ENCODE results near the gene CDKAL1. TPM values are rescaled to one million over a fixed set of nuclear protein-coding genes. Genes with fewer than 3 reads are reported as not detected.

Gene CDKAL1
- total RNA-seq, 1 experiment from 2014 or later = 20.6 TPM

GRCh38 chr6:20658053-20658452, 123.8 kb downstream of the CDKAL1 start:
- peaks cover 34% of the 10 kb centered on the region for H3K4me1 Mint-ChIP-seq
- H3K27ac Mint-ChIP-seq = no peak overlapping the region
- ChIA-PET CTCF (no interaction called here), POLR2A (no interaction called here)
- no peaks in the 10 kb centered on the region for H3K9me3 Mint-ChIP-seq
- TF ChIP-seq, protein P1, sequence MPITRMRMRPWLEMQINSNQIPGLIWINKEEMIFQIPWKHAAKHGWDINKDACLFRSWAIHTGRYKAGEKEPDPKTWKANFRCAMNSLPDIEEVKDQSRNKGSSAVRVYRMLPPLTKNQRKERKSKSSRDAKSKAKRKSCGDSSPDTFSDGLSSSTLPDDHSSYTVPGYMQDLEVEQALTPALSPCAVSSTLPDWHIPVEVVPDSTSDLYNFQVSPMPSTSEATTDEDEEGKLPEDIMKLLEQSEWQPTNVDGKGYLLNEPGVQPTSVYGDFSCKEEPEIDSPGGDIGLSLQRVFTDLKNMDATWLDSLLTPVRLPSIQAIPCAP (CRISPR knock-in tag; IDR thresholded peaks at IDR 0.05) = no peak
- no peak for TF ChIP-seq ATF3 (CRISPR knock-in tag; conservative IDR thresholded peaks at IDR 0.05)
- TF ChIP-seq, protein P2, sequence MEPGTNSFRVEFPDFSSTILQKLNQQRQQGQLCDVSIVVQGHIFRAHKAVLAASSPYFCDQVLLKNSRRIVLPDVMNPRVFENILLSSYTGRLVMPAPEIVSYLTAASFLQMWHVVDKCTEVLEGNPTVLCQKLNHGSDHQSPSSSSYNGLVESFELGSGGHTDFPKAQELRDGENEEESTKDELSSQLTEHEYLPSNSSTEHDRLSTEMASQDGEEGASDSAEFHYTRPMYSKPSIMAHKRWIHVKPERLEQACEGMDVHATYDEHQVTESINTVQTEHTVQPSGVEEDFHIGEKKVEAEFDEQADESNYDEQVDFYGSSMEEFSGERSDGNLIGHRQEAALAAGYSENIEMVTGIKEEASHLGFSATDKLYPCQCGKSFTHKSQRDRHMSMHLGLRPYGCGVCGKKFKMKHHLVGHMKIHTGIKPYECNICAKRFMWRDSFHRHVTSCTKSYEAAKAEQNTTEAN (CRISPR knock-in tag; IDR thresholded peaks at IDR 0.05) = no peak
- TF ChIP-seq ZNF317 (CRISPR knock-in tag; IDR thresholded peaks at IDR 0.05; ENCODE audit: borderline replicate concordance, low read depth) = no peak
- TF ChIP-seq ATF6 (CRISPR knock-in tag; IDR thresholded peaks at IDR 0.05) = no peak
- TF ChIP-seq ZNF423 (CRISPR knock-in tag; IDR thresholded peaks at IDR 0.05) = no peak
- TF ChIP-seq, protein P3, sequence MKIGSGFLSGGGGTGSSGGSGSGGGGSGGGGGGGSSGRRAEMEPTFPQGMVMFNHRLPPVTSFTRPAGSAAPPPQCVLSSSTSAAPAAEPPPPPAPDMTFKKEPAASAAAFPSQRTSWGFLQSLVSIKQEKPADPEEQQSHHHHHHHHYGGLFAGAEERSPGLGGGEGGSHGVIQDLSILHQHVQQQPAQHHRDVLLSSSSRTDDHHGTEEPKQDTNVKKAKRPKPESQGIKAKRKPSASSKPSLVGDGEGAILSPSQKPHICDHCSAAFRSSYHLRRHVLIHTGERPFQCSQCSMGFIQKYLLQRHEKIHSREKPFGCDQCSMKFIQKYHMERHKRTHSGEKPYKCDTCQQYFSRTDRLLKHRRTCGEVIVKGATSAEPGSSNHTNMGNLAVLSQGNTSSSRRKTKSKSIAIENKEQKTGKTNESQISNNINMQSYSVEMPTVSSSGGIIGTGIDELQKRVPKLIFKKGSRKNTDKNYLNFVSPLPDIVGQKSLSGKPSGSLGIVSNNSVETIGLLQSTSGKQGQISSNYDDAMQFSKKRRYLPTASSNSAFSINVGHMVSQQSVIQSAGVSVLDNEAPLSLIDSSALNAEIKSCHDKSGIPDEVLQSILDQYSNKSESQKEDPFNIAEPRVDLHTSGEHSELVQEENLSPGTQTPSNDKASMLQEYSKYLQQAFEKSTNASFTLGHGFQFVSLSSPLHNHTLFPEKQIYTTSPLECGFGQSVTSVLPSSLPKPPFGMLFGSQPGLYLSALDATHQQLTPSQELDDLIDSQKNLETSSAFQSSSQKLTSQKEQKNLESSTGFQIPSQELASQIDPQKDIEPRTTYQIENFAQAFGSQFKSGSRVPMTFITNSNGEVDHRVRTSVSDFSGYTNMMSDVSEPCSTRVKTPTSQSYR (CRISPR knock-in tag; IDR thresholded peaks at IDR 0.05) = no peak
- no peak for TF ChIP-seq CDX4 (CRISPR knock-in tag; IDR thresholded peaks at IDR 0.05; ENCODE audit: borderline replicate concordance)
- DNase-seq (ENCODE audit: low spot score) = no peak
- ATAC-seq = no peak
- no peak overlapping the region for H3K4me3 Mint-ChIP-seq
- H3K27me3 Mint-ChIP-seq (ENCODE audit: low read depth) = no peaks in the 10 kb centered on the region
- H3K36me3 Mint-ChIP-seq = 0 out of 2 replicates have a peak, but pooled peaks cover 4% of the 10 kb centered on the region

DNA sequence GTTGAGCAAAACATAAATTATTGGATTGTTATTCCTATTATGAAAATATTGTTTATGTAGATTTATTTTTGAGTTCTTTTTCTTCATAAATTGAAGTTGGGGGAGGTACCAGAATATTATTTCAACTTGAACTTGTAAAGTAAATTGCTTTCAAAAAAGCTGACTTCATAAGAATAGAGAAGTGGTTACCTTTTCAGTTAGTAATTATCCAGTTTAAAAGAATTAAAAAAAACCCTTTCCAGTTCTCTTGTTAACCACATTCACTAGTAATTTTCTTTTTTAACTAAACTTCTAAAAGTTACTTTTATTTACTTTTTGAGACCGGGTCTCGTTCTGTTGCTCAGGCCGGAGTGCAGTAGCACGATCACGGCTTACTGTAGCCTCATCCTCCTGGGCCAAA, 124.3 kb downstream of the CDKAL1 start:
- CTCF ChIA-PET = no interaction called here
- peaks cover 34% of the 10 kb centered on the region for H3K4me1 Mint-ChIP-seq

GRCh38 chr6:20660534-20660933, 126.3 kb downstream of the CDKAL1 start:
- CTCF ChIA-PET = no interaction called here
- Mint-ChIP-seq H3K36me3 (no peaks in the 10 kb centered on the region), H3K27me3 (ENCODE audit: low read depth) (no peaks in the 10 kb centered on the region), H3K4me3 (no peak overlapping the region), H3K9me3 (no peaks in the 10 kb centered on the region), H3K27ac (no peak overlapping the region), H3K4me1 (peaks cover 34% of the 10 kb centered on the region)
- no peak for TF ChIP-seq TP53 (CRISPR knock-in tag; IDR thresholded peaks at IDR 0.05)
- TF ChIP-seq PRDM15 (CRISPR knock-in tag; IDR thresholded peaks at IDR 0.05) = no peak
- no peak for TF ChIP-seq ZNF232 (CRISPR knock-in tag; IDR thresholded peaks at IDR 0.05)
- TF ChIP-seq GRHL2 (CRISPR knock-in tag; IDR thresholded peaks at IDR 0.05; ENCODE audit: insufficient replicate concordance, severe bottlenecking) = no peak
- no peak for TF ChIP-seq FOXP4 (CRISPR knock-in tag; IDR thresholded peaks at IDR 0.05)
- no peak for TF ChIP-seq NR3C1 (CRISPR knock-in tag; conservative IDR thresholded peaks at IDR 0.05; ENCODE audit: low read depth)
- TF ChIP-seq SP1 (CRISPR knock-in tag; conservative IDR thresholded peaks at IDR 0.05) = no peak
- no peak for TF ChIP-seq ETV6 (CRISPR knock-in tag; IDR thresholded peaks at IDR 0.05)
- no peak for TF ChIP-seq ATF3 (CRISPR knock-in tag; conservative IDR thresholded peaks at IDR 0.05)
- ATAC-seq = no peak
- POLR2A ChIA-PET = no interaction called here
- no peak for DNase-seq (ENCODE audit: low spot score)

More for the DNA sequence above, 124.3 kb downstream of the CDKAL1 start:
- Mint-ChIP-seq H3K9me3 (no peaks in the 10 kb centered on the region), H3K27ac (no peak overlapping the region), H3K36me3 (0 out of 2 replicates have a peak, but pooled peaks cover 4% of the 10 kb centered on the region), H3K27me3 (ENCODE audit: low read depth) (no peaks in the 10 kb centered on the region), H3K4me3 (no peak overlapping the region)
- POLR2A ChIA-PET = no interaction called here
- no peak for DNase-seq (ENCODE audit: low spot score)
- TF ChIP-seq EMX1 (CRISPR knock-in tag; IDR thresholded peaks at IDR 0.05) (no peak), SP1 (CRISPR knock-in tag; conservative IDR thresholded peaks at IDR 0.05) (no peak)
- no peak for ATAC-seq
